Right lobe of liver (tissue), 4 donors: ENCODE results near the gene ATP6V0D1.

Experiments
- CTCF ChIP-seq, 4 donors: fragments of 200-600 bp in 3 of 4; fragments of 450-650 bp in 1 of 4; IDR thresholded peaks; one replicate each; pipeline versions ENCODE4 v1.5.1 to v1.8.0; 2016 to 2022; ENCODE audit warnings: antibody characterized with exemption in 4 of 4, mild to moderate bottlenecking in 2 of 4
- POLR2A ChIP-seq: fragments of 450-650 bp; IDR thresholded peaks from one replicate; pipeline ENCODE4 v1.6.1; 2017; ENCODE audit warnings: antibody characterized with exemption, mild to moderate bottlenecking
- donor health status: DM: no; HTN: no; CAD: no.
- donor health status: DM: no; HTN: no; CAD: no.
- donor health status: DM: no; HTN: yes; CAD: no.

GRCh38 chr16:67486805-67487204, 5.8 kb upstream of the ATP6V0D1 start:
- TF ChIP-seq CTCF (IDR thresholded peaks at IDR 0.05) (no peak), POLR2A (no peak)
